ENCODE measurements around the gene KLHL7. TPM values are rescaled to one million over a fixed set of nuclear protein-coding genes. Genes with fewer than 3 reads are reported as not detected.

The KLHL7 gene
- total RNA-seq, 4 donors from 2014 or later = 9.2 to 27.4 (median 25.3) TPM

- H3K36me3 ChIP-seq = no peaks in the 10 kb centered on the region
- 63 to 66% methylated on average over 1 of the region's 1 CpG for WGBS, 2 donors (ENCODE audit: low coverage in 1 of 2)
- H3K27ac ChIP-seq = no peak overlapping the region
- no peaks in the 10 kb centered on the region for H3K4me1 ChIP-seq
- in situ Hi-C loops (cut with MboI; ENCODE audit: low pct_ligation_motif_present in 1 of 4, low pct_unique_long_range_greater_than_20kb in 1 of 4, low sequenced_read_pairs in 3 of 4) (no loop called here), intact Hi-C loops (cut with DNase I; ENCODE audit: low total_unique reads) (no loop called here)
- H3K9me3 ChIP-seq = no peaks in the 10 kb centered on the region
- H3K4me3 ChIP-seq = no peak overlapping the region
- DNase-seq = no peak
- TF ChIP-seq CTCF (IDR thresholded peaks at IDR 0.05) (no peak), POLR2A (IDR thresholded peaks at IDR 0.05) (no peak), EP300 (IDR thresholded peaks at IDR 0.05; ENCODE audit: low read depth) (no peak), POLR2AphosphoS5 (IDR thresholded peaks at IDR 0.05) (no peak)
- peaks cover 19% of the 10 kb centered on the region for H3K27me3 ChIP-seq
Observed at GRCh38 chr7:23093546-23093945, 12.0 kb upstream of the KLHL7 start.

GRCh38 chr7:23096518-23097290 is 8.9 kb upstream of the KLHL7 start:
- intact Hi-C loops (cut with DNase I; ENCODE audit: low total_unique reads) = no loop called here

GRCh38 chr7:23098029-23098428 is 7.6 kb upstream of the KLHL7 start:
- Histone ChIP-seq H3K27me3 (no peaks in the 10 kb centered on the region), H3K4me3 (no peak overlapping the region), H3K27ac (no peak overlapping the region), H3K4me1 (no peaks in the 10 kb centered on the region), H3K9me3 (no peaks in the 10 kb centered on the region), H3K36me3 (no peaks in the 10 kb centered on the region)
- intact Hi-C loops (cut with DNase I; ENCODE audit: low total_unique reads) (no loop called here), in situ Hi-C loops (cut with MboI; ENCODE audit: low pct_ligation_motif_present in 1 of 4, low pct_unique_long_range_greater_than_20kb in 1 of 4, low sequenced_read_pairs in 3 of 4) (no loop called here)
- TF ChIP-seq POLR2A (IDR thresholded peaks at IDR 0.05) = no peak
- no peak for DNase-seq
- WGBS, 2 donors (ENCODE audit: low coverage in 1 of 2) = 85% methylated on average over 8 of the region's 9 CpGs; no CpG with 5 or more reads in 1 of the 2 donors

More at GRCh38 chr7:23096518-23097290, 8.9 kb upstream of the KLHL7 start:
- Histone ChIP-seq H3K9me3 (no peaks in the 10 kb centered on the region), H3K4me1 (no peaks in the 10 kb centered on the region), H3K36me3 (no peaks in the 10 kb centered on the region), H3K27me3 (no peaks in the 10 kb centered on the region), H3K4me3 (no peak overlapping the region), H3K27ac (no peak overlapping the region)
- TF ChIP-seq POLR2AphosphoS5 (IDR thresholded peaks at IDR 0.05) (no peak), EP300 (IDR thresholded peaks at IDR 0.05; ENCODE audit: low read depth) (no peak), CTCF (IDR thresholded peaks at IDR 0.05) (no peak), POLR2A (IDR thresholded peaks at IDR 0.05) (no peak)
- in situ Hi-C loops (cut with MboI; ENCODE audit: low pct_ligation_motif_present in 1 of 4, low pct_unique_long_range_greater_than_20kb in 1 of 4, low sequenced_read_pairs in 3 of 4) = no loop called here
- 93% methylated on average over 2 of the region's 2 CpGs; no CpG with 5 or more reads in 1 of the 2 donors for WGBS, 2 donors (ENCODE audit: low coverage in 1 of 2)
- DNase-seq = no peak

- intact Hi-C loops (cut with DNase I; ENCODE audit: low total_unique reads) (no loop called here), in situ Hi-C loops (cut with MboI; ENCODE audit: low pct_ligation_motif_present in 1 of 4, low pct_unique_long_range_greater_than_20kb in 1 of 4, low sequenced_read_pairs in 3 of 4) (no loop called here)
- Histone ChIP-seq H3K4me3 (no peak overlapping the region), H3K9me3 (no peaks in the 10 kb centered on the region), H3K27me3 (no peaks in the 10 kb centered on the region), H3K4me1 (no peaks in the 10 kb centered on the region), H3K36me3 (no peaks in the 10 kb centered on the region), H3K27ac (no peak overlapping the region)
- TF ChIP-seq EP300 (IDR thresholded peaks at IDR 0.05; ENCODE audit: low read depth) (no peak), CTCF (IDR thresholded peaks at IDR 0.05) (no peak), POLR2AphosphoS5 (IDR thresholded peaks at IDR 0.05) (no peak), POLR2A (IDR thresholded peaks at IDR 0.05) (no peak)
- DNase-seq = no peak
- WGBS, 2 donors (ENCODE audit: low coverage in 1 of 2) = 61% methylated on average over 2 of the region's 2 CpGs; no CpG with 5 or more reads in 1 of the 2 donors
Observed at GRCh38 chr7:23098460-23098859, 7.1 kb upstream of the KLHL7 start.
